Heart right ventricle (tissue), 16 donors: ENCODE results near the gene DNPH1. TPM values are rescaled to one million over a fixed set of nuclear protein-coding genes. Genes with fewer than 3 reads are reported as not detected.

ENCODE experiments used
- ATAC-seq, 8 donors: fragments of 200-7000 bp; cut with Tn5 transposase; one replicate each; pipeline ENCODE4 v1.9.1; 2020; ENCODE audit warnings: mild to moderate bottlenecking in 8 of 8, moderate library complexity in 8 of 8, moderate number of reproducible peaks in 1 of 8
- DNase-seq, 2 donors: peaks; one replicate each; pipeline ENCODE4 v3.0.0-alpha.2; 2020
- H3K27ac ChIP-seq, 10 donors: fragments of 200-600 bp; sonication (generic) in 2 of 10; one replicate each; pipeline versions ENCODE4 v1.5.0 to v1.8.0; 2020 to 2022; ENCODE audit warnings: mild to moderate bottlenecking in 3 of 10
- H3K27me3 ChIP-seq, 7 donors: fragments of 200-600 bp; one replicate each; pipeline ENCODE4 v1.8.0; 2021 to 2022; ENCODE audit warnings: mild to moderate bottlenecking in 2 of 7
- H3K36me3 ChIP-seq, 9 donors: fragments of 200-600 bp; sonication (generic) in 1 of 9; one replicate each; pipeline versions ENCODE4 v1.5.0 to v1.8.0; 2020 to 2022; ENCODE audit warnings: mild to moderate bottlenecking in 2 of 9
- H3K4me1 ChIP-seq, 9 donors: fragments of 200-600 bp; sonication (generic) in 1 of 9; one replicate each; pipeline versions ENCODE4 v1.5.0 to v1.8.0; 2020 to 2022; ENCODE audit warnings: mild to moderate bottlenecking in 4 of 9
- H3K4me3 ChIP-seq, 10 donors: fragments of 200-600 bp; sonication (generic) in 2 of 10; one replicate each; pipeline versions ENCODE4 v1.5.0 to v1.8.0; 2020 to 2022; ENCODE audit warnings: mild to moderate bottlenecking in 7 of 10, moderate library complexity in 2 of 10
- H3K9me3 ChIP-seq, 11 donors: fragments of 200-600 bp in 10 of 11; sonication (generic) in 2 of 11; one replicate each; pipeline versions ENCODE4 v1.5.0 to v1.8.0; 2013 to 2022; ENCODE audit warnings: mild to moderate bottlenecking in 2 of 11, control low read depth in 1 of 11, moderate library complexity in 1 of 11
- CTCF ChIP-seq, 9 donors: fragments of 200-600 bp; sonication (generic) in 2 of 9; IDR thresholded peaks; one replicate each; pipeline versions ENCODE4 v1.5.0 to v1.8.0; 2021 to 2022; ENCODE audit warnings: antibody characterized with exemption in 9 of 9, mild to moderate bottlenecking in 5 of 9, moderate library complexity in 1 of 9
- WGBS, 2 donors: extraction: QIAGEN DNeasy Blood & Tissue Kit; methylation state at CpG; one replicate each; pipeline ENCODE4 v1.1.7; 2013; ENCODE audit warnings: inconsistent platforms in 1 of 2; 5-methylcytosine and 5-hydroxymethylcytosine counted together
- intact Hi-C, 10 donors: fragments of 100-400 bp; cut with DNase I; formaldehyde crosslinking; loops; one replicate each; pipeline versions ENCODE4 v1.11.1 to v1.14.2; 2022
- polyA plus RNA-seq, 2 donors: library from polyadenylated mRNA; stranded (reverse); fragments of 200-250 nt; gene quantifications; one replicate each; pipeline ENCODE4 v1.2.3, GENCODE V29; 2013
- total RNA-seq, 10 donors: library from RNA; stranded (reverse); fragmentation: NEBNext Ultra II Directional in 3 of 10; extraction: Animal tissue kit (Norgen Biotek cat#: 25700) in 3 of 10; gene quantifications; one replicate each; pipeline versions ENCODE4 v1.2.1 to v1.2.4, GENCODE V29; 2021 to 2023
- donor health status: Arrhythmogenic right ventricular cardiomyopathy.
- donor health status: ischemic (EF 13 %, LVEDD 7.1; RV severe dilation, severe dysfunction).
- donor health status: healthy with polysubstance abuse.
- donor health status: DM: no; HTN: yes; CAD: no.
- donor health status: DM: no; HTN: no; CAD: no.
- donor health status: ischemic (EF 25% LVEDD 6.9; RV normal size, moderate dysfunction).
- donor health status: ischemic (EF 25% LVEDD 5.7; RV mildly dilated, moderate dysfunction).
- donor health status: healthy.
- donor health status: DM: yes; HTN: yes; CAD: no.
- donor health status: Ischemic cardiomyopathy.
- donor health status: ischemic (EF 35%, LVEDD 5.7; RV mildly dilated, moderate dysfunction).
- donor health status: nonischemic (EF 11% LVEDD 7.7; RV severe dilation, severe dysfunction).
- donor health status: DM: yes; HTN: yes; CAD: no.
- donor health status: PGD.
- donor health status: ischemic (EF 29% LVEDD 5.4; RV normal size, mild dysfunction).
- donor health status: nonischemic (EF 23%, LVEDD 6.1; RV moderate dilation, normal function).

Gene DNPH1
- total and polyA plus RNA-seq, 12 donors = 16.0 to 51.3 (median 26.2) TPM

DNA sequence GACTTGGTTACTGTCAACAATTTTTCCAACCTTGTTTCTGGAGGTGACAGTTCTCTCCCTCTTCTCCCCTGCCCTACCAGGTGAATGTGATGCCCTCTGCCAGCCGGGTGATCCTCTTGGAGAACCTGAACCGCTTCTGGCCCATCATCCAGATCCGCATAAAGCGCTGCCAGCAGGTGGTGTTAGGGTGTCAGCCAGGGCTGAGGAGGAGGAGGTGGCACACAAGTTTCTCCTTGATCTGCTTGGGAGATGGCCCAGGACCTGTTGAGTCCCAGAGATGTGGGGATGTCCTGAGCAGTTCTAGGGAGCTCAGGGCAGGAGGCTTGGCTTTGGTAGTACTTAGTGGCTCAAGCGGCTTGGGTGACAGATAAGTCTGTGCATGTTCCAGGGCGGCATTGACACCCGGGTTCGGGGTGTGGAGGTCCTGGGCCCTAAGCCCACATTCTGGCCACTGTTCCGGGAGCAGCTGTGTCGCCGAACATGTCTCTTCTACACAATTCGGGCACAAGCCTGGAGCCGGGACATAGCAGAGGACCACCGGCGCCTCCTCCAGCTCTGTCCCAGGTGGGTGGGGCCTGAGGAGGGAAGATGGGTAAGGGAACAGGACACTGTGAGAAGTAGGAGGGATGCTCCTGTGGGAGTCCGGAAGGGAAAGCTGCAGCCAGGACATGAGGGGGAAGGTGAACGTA lies 26.1 kb downstream of the DNPH1 start:
- TF ChIP-seq CTCF (IDR thresholded peaks at IDR 0.05) = no peak
- no peak for DNase-seq
- intact Hi-C loops = no loop called here

GRCh38 chr6:43202451-43202850 lies 26.8 kb downstream of the DNPH1 start:
- WGBS, 2 donors = 90 to 92% methylated on average over 5 of the region's 5 CpGs
- H3K4me1 ChIP-seq = no peaks in the 10 kb centered on the region
- TF ChIP-seq CTCF (IDR thresholded peaks at IDR 0.05) = no peak
- intact Hi-C loops = no loop called here
- H3K27me3 ChIP-seq = no peaks in the 10 kb centered on the region
- no peak overlapping the region for H3K4me3 ChIP-seq
- no peaks in the 10 kb centered on the region for H3K9me3 ChIP-seq
- H3K36me3 ChIP-seq = peaks cover 0 to 85% (median 11%) of the 10 kb centered on the region in 9 donors
- no peak overlapping the region for H3K27ac ChIP-seq
- ATAC-seq (no peak), DNase-seq (no peak)

More for the DNA sequence above, 26.1 kb downstream of the DNPH1 start:
- no peak overlapping the region for H3K27ac ChIP-seq
- ATAC-seq = peak in 1 of 8 donors; percentile 31
- H3K4me1 ChIP-seq = no peaks in the 10 kb centered on the region
- peaks cover 0 to 78% (median 10%) of the 10 kb centered on the region in 9 donors for H3K36me3 ChIP-seq
- H3K27me3 ChIP-seq = no peaks in the 10 kb centered on the region
- WGBS, 2 donors = 92 to 94% methylated on average over 17 of the region's 17 CpGs
- no peak overlapping the region for H3K4me3 ChIP-seq
- no peaks in the 10 kb centered on the region for H3K9me3 ChIP-seq

- Histone ChIP-seq H3K36me3 (peaks cover 0 to 88% (median 29%) of the 10 kb centered on the region in 9 donors), H3K9me3 (no peaks in the 10 kb centered on the region), H3K4me3 (no peak overlapping the region), H3K27me3 (no peaks in the 10 kb centered on the region), H3K27ac (no peak overlapping the region), H3K4me1 (no peaks in the 10 kb centered on the region)
- no peak for DNase-seq
- no peak for TF ChIP-seq CTCF (IDR thresholded peaks at IDR 0.05)
- ATAC-seq = no peak
- WGBS, 2 donors = 90 to 91% methylated on average over 6 of the region's 6 CpGs
- intact Hi-C loops = no loop called here
Observed at GRCh38 chr6:43200541-43200940, 28.7 kb downstream of the DNPH1 start.

GRCh38 chr6:43199912-43200311 lies 29.4 kb downstream of the DNPH1 start:
- H3K27me3 ChIP-seq = no peaks in the 10 kb centered on the region
- H3K4me1 ChIP-seq = no peaks in the 10 kb centered on the region
- H3K27ac ChIP-seq = no peak overlapping the region
- no peak overlapping the region for H3K4me3 ChIP-seq
- ATAC-seq = no peak
- DNase-seq = no peak
- H3K36me3 ChIP-seq = peaks cover 0 to 88% (median 33%) of the 10 kb centered on the region in 9 donors
- no peak for TF ChIP-seq CTCF (IDR thresholded peaks at IDR 0.05)
- 90 to 92% methylated on average over 6 of the region's 6 CpGs for WGBS, 2 donors
- intact Hi-C loops = no loop called here
- H3K9me3 ChIP-seq = no peaks in the 10 kb centered on the region
